NK-92 (cell line): Measurements from ENCODE around the gene ABCA4.

Experiments
- DNase-seq: peaks from one replicate; lab custom pipeline; 2025; ENCODE audit not compliant: unreplicated experiment; lab: John Stamatoyannopoulos, UW

ABCA4 gene

GRCh38 chr1:94124538-94124937 is 3.6 kb upstream of the ABCA4 start:
- no peak for DNase-seq

GRCh38 chr1:94122201-94122970 is 1.4 kb upstream of the ABCA4 start:
- DNase-seq: no peak

GRCh38 chr1:94121411-94121821 is 468 bp upstream of the ABCA4 start:
- no peak for DNase-seq

- no peak for DNase-seq
Observed at GRCh38 chr1:94120570-94120901, 412 bp downstream of the ABCA4 start.

GRCh38 chr1:94119796-94120569 is 965 bp downstream of the ABCA4 start:
- no peak for DNase-seq

- no peak for DNase-seq
Observed at GRCh38 chr1:94119306-94119705, 1.6 kb downstream of the ABCA4 start.

- DNase-seq: no peak
Observed at GRCh38 chr1:94118471-94118870, 2.5 kb downstream of the ABCA4 start.

GRCh38 chr1:94118013-94118412 is 2.9 kb downstream of the ABCA4 start:
- DNase-seq: no peak

- no peak for DNase-seq
Observed at GRCh38 chr1:94117259-94117851, 3.6 kb downstream of the ABCA4 start.

- no peak for DNase-seq
Observed at GRCh38 chr1:94115900-94116436, 5.0 kb downstream of the ABCA4 start.

- DNase-seq: no peak
Observed at GRCh38 chr1:94115254-94115899, 5.6 kb downstream of the ABCA4 start.

GRCh38 chr1:94113589-94114226 is 7.2 kb downstream of the ABCA4 start:
- no peak for DNase-seq

GRCh38 chr1:94111879-94112278 is 9.1 kb downstream of the ABCA4 start:
- DNase-seq: no peak

GRCh38 chr1:94110946-94111740 is 9.8 kb downstream of the ABCA4 start:
- no peak for DNase-seq

- no peak for DNase-seq
Observed at GRCh38 chr1:94110021-94110761, 10.8 kb downstream of the ABCA4 start.

GRCh38 chr1:94109478-94109877 is 11.5 kb downstream of the ABCA4 start:
- no peak for DNase-seq

- no peak for DNase-seq
Observed at GRCh38 chr1:94107141-94107540, 13.8 kb downstream of the ABCA4 start.

GRCh38 chr1:94106716-94107115 is 14.2 kb downstream of the ABCA4 start:
- DNase-seq: no peak

- no peak for DNase-seq
Observed at GRCh38 chr1:94105957-94106529, 14.9 kb downstream of the ABCA4 start.
